NCI-H2171 treated with DMSO at 0.1 percent for 48 hours (cell line): ENCODE data around the gene SCUBE1.

Experiments
- DNase-seq: peaks from one replicate; lab custom pipeline; 2025; lab: John Stamatoyannopoulos, UW

Gene SCUBE1

DNA sequence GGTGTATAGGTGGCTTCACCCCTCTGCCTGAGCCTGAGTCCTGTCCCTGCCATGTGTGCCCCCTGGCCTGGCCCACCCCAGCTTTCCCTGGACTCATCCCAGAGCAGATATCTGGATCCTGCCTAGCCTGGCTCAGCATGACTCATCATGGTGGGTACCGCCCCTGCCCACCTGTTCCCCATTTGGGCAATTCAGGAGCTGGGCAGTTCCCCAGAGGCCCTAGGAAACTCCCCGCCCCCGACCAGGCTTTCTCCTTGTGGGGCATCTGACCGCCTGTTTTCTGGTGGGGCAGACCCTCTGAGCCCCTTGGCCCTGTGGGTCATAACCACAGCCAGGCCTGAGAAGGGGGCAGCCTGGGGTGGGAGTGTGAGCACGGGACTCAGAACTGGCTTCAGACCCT, 187.4 kb downstream of the SCUBE1 start:
- peak; percentile 81 for DNase-seq

- no peak for DNase-seq
Observed at GRCh38 chr22:43154887-43155536, 188.2 kb downstream of the SCUBE1 start.

DNA sequence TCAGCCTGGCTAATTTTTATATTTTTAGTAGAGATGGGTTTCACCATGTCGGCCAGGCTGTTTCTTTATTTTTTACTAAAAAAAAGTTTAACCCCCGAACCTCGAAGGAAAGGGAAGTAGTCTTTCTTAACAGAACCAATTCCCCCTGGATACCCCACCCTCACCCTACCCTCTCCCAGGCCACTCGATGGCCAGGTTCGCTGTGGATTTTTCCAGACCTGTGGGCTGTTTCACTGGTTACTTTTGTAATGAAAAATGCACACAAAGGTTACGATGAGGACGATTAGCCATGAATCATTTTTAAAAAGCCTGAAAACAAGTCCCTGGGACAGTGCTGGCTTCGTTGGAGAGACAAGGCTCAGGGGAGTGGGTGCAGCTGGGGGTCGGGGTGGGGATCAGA, 189.3 kb downstream of the SCUBE1 start:
- no peak for DNase-seq

GRCh38 chr22:43152357-43153071, 190.7 kb downstream of the SCUBE1 start:
- peak; percentile 52 for DNase-seq

DNA sequence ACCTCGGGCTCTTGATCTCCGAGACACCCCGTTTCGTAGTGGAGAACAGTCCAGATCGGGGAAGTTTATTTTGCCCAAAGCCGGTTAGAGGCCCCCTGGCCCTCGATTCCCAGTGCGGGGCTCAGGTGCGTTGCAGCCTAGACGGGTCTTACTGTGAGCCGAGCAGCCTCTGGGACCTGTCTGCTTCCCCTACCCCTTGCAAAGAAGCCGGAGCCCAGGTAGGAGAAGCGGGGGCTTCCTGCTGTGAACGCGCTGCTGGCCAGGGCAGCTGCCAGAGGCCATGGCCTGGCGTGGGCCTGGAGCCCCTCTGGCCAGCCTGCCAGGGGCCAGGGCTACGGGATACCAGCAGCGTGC, 191.2 kb downstream of the SCUBE1 start:
- no peak for DNase-seq

DNA sequence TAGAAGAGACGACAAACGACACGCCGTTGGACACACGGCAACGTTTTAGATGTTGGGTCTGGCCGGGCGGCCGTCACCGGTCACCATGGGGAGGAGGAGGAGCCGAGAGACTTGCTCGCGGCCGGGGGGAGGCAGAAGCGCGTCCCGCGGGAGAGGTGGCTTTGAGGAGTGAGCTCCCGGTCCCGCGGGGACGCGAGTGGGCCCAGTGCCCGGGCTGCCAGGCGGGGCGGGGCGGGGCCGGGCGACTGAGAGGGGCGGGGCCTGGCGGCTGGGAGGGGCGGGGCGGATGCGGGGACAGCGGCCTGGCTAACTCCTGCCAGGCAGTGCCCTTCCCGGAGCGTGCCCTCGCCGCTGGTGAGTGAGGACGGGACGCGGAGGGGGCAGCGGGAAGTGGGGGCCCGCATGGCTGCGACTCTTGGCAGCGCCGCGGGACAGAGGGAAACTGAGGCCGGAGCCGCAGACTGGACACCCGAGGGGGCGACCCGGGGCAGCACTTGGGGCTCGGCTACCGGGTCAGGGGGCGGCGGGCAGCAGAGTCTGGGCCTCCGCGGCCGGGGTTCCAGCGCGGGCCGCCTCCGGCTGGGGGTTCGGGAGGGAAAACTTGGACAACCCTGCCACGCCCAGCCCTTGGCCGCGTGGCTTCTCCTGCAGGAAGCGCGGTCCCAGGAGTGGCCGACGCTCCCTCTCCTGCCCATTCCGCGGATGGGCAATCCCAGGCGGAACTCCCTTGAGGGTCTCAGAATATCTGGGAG, 191.7 kb downstream of the SCUBE1 start, which contains the start of gene TSPO:
TSS of gene TSPO (plus strand) at position 309 of the 752 bp plus-strand sequence. CDS start 7,680 bp downstream, outside the sequence.
- peak; percentile 38 for DNase-seq

GRCh38 chr22:43150731-43151206, 192.4 kb downstream of the SCUBE1 start:
- no peak for DNase-seq

DNA sequence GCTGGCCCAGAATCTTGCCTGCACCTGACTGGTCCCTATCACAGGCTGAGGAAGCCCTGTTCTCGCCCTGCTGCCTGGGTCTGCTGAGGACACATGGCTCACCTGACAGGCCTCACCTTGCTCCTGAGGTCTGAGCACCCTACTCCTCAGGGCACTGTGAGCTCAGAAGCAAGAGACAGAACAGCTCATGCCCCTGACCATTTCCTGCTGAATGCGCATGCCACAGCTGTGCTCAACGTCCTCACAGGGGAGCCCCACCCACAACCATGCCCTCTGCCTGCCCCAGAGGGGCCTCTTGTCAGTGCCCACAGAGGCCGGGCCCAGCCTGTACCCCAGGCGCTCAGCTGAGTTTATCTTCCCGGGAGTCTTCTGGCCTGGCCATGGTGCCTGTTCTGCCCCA, 194.6 kb downstream of the SCUBE1 start:
- no peak for DNase-seq

DNA sequence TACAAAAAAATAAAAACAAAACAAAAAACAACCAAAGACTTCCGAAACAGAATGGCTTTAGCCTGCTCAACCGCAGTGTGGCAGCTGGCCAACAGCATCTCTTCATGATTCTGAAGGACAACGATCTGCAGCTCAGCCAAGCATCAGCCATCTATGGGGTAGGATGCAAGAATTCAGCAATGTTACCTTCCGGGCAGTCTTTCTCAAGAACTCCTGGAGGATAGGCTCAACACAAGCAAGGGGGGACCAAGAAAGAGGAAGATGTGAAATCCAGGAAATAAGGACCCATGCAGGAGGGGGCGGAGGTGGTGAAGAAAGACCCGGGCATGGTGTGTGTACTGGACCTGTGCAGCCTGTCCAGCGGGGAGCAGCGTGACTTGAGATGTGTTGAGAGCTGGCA, 195.4 kb downstream of the SCUBE1 start:
- no peak for DNase-seq
